ENCODE measurements around the gene FLT3LG. TPM values are rescaled to one million over a fixed set of nuclear protein-coding genes. Genes with fewer than 3 reads are reported as not detected.
"Not testable (repeated sequence)": the region's sequence is repeated elsewhere in the genome, so short reads cannot be mapped to it uniquely, and the experiment has no call there.

FLT3LG gene
- total RNA-seq, 8 experiments from 2014 or later = 0.22 to 8.7 (median 1.4) TPM

DNA sequence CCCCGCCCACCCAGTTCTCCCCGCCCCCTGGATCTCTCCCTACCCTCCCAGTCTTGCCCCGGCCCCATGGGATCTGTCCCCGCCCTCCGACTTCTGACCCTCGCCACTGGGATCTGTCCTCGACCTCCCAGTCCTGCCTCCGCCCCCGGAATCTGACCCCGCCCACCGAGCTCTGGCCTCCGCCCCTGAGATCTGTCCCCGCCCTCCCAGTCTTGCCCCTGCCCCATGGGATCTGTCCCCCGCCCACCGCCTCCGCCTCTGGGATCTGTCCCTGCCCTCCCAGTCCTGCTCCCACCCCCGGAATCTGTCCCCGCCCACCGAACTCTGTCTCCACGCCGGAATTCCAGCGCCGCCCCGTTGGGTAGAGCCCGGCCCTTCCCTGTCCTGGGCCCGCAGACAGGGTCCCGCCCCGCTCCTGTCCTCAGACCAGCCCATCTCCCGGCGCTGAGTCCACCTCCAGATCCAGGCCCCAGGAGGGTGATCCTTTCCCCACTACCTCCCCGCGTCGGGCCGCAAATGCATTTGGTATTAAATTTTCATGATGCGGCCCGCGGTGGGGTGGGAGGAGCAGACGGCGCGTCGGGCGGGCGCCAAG, 31.1 kb upstream of the FLT3LG start:
- peak; percentile 54 to 77 (median 72) for ATAC-seq (replicated peaks in 6 of 8)
- H3K27ac ChIP-seq = peak overlapping the region in 1 of 2 donors; percentile 65
- WGBS, 10 experiments = 0% methylated on average over 2 of the region's 43 CpGs; no CpG with 5 or more reads in 9 of the 10 experiments
- H3K4me3 ChIP-seq = peak overlapping the region; percentile 32 to 40 (median 34)
- in situ Hi-C loops (cut with MboI; ENCODE audit: low pct_unique_long_range_greater_than_20kb in 2 of 9, low sequenced_read_pairs in 9 of 9, unreplicated experiment in 9 of 9) = loop anchor here in 2 of 9 experiments (10.0 kb wide), 1 partner anchor 48 kb away; no protein-coding TSS in a partner anchor
- peaks cover 10 to 12% of the 10 kb centered on the region in 2 donors for H3K4me1 ChIP-seq (replicated peaks in 1 of 2)

DNA sequence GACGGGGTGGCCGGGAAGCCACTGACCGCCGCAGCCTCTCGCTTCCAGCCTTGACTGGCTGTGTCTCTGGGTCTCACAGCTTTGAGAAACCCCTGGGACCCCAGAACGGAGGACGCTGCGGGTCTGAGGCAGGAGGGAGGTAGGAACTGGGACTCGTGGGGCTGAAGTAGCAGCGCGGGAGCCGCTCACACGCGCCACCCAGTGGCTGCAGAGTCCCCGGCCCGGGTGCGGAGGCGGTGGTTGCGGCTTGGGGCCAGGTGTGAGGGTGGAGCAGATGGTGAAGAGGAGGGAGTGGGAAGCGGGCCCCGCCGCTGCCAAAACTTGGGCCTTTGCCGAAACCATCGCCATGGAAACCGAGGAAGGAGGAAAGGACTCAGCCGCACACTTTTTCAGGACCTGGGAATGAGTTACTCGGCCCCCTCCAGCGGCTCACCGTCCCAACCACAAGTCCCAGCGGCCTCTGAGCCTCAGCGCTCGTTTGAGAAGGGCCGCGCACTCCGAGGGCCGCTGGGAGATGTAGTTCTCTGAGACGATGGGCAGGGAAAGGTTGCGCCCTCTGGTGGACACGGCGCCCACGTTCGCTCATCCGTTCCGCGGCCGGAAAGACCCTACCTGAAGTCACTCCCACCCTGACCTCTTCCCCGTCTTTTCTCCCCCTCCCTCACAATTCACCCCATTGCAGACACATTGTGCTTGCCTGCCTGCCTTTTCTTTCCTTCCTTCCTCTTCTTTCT, 30.5 kb upstream of the FLT3LG start:
- H3K4me3 ChIP-seq = peak overlapping the region; percentile 32 to 40 (median 34)
- H3K27ac ChIP-seq = peak overlapping the region in 1 of 2 donors; percentile 65
- peaks cover 10 to 12% of the 10 kb centered on the region in 2 donors for H3K4me1 ChIP-seq (replicated peaks in 1 of 2)
- in situ Hi-C loops (cut with MboI; ENCODE audit: low pct_unique_long_range_greater_than_20kb in 2 of 9, low sequenced_read_pairs in 9 of 9, unreplicated experiment in 9 of 9) = loop anchor here in 2 of 9 experiments (10.0 kb wide), 1 partner anchor 49 kb away; no protein-coding TSS in a partner anchor
- ATAC-seq (replicated peaks in 6 of 8) = peak; percentile 80 to 91 (median 86)
- WGBS, 10 experiments = 0 to 4% (median 0%) methylated on average over 1 to 14 of the region's 47 CpGs; no CpG with 5 or more reads in 2 of the 10 experiments

DNA sequence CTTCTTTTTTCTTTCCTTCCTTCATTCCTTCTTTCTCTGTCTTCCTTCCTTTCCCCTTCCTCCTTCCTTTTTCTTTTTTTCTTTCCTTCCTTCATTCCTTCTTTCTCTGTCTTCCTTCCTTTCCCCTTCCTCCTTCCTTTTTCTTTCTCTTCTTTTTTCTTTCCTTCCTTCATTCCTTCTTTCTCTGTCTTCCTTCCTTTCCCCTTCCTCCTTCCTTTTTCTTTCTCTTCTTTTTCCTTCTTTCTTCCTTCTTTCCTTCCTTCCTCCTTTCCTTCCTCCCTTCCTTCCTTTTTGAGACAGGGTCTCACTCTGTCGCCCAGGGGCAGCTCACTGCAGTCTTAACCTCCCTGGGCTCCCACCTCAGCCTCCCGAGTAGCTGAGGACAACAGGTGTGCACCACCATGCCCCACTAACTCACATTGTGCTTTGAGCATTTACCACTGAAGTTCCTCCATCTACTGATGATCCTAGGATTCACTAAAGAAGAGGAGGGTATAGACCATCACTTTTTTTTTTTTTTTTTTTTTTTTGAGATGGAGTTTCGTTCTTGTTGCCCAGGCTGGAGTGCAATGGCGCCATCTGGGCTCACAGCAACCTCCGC, 29.8 kb upstream of the FLT3LG start:
- not testable (repeated sequence) for H3K4me3 ChIP-seq; ATAC-seq (replicated peaks in 6 of 8); H3K27ac ChIP-seq
- WGBS, 10 experiments = 11 to 100% (median 60%) methylated on average over 1 to 5 of the region's 5 CpGs; no CpG with 5 or more reads in 1 of the 10 experiments
- H3K4me1 ChIP-seq (replicated peaks in 1 of 2) = peaks cover 10 to 12% of the 10 kb centered on the region in 2 donors
- in situ Hi-C loops (cut with MboI; ENCODE audit: low pct_unique_long_range_greater_than_20kb in 2 of 9, low sequenced_read_pairs in 9 of 9, unreplicated experiment in 9 of 9) = loop anchor here in 2 of 9 experiments (10.0 kb wide), 1 partner anchor 49 kb away; no protein-coding TSS in a partner anchor

DNA sequence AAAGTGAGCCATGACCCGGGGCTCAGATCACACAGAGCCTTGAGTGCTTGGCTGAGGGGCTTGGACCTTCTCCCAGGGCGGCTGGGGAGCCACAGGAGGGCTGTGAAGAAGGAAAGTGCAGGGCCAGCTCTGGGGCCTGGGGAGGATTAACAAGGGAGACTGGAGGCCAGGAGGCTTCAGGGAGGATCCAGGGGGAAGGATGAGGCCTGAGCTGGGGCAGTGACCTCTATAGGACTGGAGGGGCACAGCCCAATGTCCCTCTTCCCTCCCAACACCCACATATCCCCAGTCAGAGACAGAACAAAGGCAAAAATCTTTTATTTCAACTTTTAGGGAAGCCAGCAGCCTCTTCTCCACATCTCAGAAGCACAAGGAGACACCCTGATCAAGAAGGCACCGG, 28.0 kb upstream of the FLT3LG start:
- in situ Hi-C loops (cut with MboI; ENCODE audit: low pct_unique_long_range_greater_than_20kb in 2 of 9, low sequenced_read_pairs in 9 of 9, unreplicated experiment in 9 of 9) = loop anchor here in 2 of 9 experiments (10.0 kb wide), 1 partner anchor 51 kb away; no protein-coding TSS in a partner anchor
- ATAC-seq (replicated peaks in 6 of 8) = no peak
- peaks cover 8 to 9% of the 10 kb centered on the region in 2 donors for H3K4me1 ChIP-seq (replicated peaks in 1 of 2)
- H3K27ac ChIP-seq = no peak overlapping the region
- 80 to 100% (median 90%) methylated on average over 1 of the region's 3 CpGs; no CpG with 5 or more reads in 6 of the 10 experiments for WGBS, 10 experiments
- no peak overlapping the region for H3K4me3 ChIP-seq

DNA sequence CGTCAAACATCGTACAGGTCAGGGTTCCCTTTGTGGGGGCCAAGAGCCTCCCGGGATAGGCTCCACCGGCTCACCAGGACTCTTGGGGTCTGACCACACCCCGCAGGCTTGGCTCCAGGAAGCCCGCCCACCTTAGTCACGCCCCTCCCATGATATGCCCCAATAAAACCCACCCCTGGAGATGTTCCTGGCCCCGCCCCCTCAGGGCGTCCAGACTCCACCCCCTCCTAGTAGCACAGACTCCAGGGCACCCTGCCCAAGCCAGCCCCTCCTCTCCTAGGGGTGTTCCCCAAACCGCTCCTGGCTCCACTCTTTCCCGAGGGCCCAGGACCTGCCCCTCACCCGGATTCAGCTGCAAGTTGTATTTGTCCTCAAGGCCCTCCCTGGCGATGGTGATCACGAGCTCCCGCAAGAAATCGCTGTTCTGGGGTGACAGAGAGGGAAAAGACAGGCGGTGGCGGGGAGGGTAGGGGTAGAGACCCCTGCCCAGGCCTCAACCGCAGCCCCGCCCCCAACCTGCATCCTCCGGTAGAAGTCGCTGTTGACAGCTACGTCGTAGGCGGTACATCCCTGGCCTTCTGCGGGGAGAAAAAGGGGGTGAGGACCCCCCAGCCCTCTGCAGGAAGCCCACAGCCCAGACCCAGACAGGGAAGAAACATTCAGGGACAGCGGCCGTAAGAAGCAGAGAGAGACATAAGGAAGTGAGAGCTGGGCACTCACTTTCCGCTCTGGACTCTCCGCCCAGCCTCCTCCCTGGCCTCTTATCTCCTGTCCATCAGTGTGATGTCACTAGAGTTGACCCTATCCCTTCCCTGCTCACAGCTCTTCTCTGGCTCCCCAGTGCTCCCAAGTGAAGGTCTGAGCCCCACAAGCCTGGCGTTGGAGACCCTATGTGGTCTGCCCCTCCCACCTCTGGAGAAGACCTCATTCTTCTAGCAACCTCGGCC, 26.3 kb upstream of the FLT3LG start:
- WGBS, 10 experiments = 58 to 100% (median 93%) methylated on average over 1 to 11 of the region's 32 CpGs; no CpG with 5 or more reads in 5 of the 10 experiments

DNA sequence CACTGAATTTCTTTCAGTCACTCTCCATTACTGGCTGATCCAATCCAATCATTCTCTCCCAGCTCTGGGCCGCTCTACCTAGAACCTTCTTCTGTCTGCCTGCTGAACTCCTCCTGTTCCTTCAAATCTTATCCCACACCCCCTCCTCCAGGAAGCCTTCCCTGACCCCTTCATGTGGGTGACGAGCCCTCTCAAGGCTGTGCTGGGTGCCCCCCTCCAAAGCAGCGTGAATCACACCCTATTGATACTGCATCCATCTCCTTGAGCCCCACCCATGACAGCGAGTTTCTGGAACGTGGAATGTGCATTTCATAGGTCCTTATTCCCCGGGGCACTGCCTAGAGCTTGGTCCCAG, 25.6 kb upstream of the FLT3LG start:
- 53 to 100% (median 96%) methylated on average over 1 to 6 of the region's 6 CpGs; no CpG with 5 or more reads in 3 of the 10 experiments for WGBS, 10 experiments
- Histone ChIP-seq H3K27ac (no peak overlapping the region), H3K4me1 (replicated peaks in 1 of 2) (peaks cover 0 to 2% of the 10 kb centered on the region in 2 donors), H3K4me3 (no peak overlapping the region)
- in situ Hi-C loops (cut with MboI; ENCODE audit: low pct_unique_long_range_greater_than_20kb in 2 of 9, low sequenced_read_pairs in 9 of 9, unreplicated experiment in 9 of 9) = loop anchor here in 2 of 9 experiments (10.0 kb wide), 1 partner anchor 54 kb away; no protein-coding TSS in a partner anchor
- ATAC-seq (replicated peaks in 6 of 8) = no peak

More for the DNA sequence above, 26.3 kb upstream of the FLT3LG start:
- no peak for ATAC-seq (replicated peaks in 6 of 8)
- no peak overlapping the region for H3K27ac ChIP-seq
- H3K4me1 ChIP-seq (replicated peaks in 1 of 2) = peaks cover 0 to 2% of the 10 kb centered on the region in 2 donors
- no peak overlapping the region for H3K4me3 ChIP-seq
- in situ Hi-C loops (cut with MboI; ENCODE audit: low pct_unique_long_range_greater_than_20kb in 2 of 9, low sequenced_read_pairs in 9 of 9, unreplicated experiment in 9 of 9) = loop anchor here in 2 of 9 experiments (10.0 kb wide), 1 partner anchor 53 kb away; no protein-coding TSS in a partner anchor

DNA sequence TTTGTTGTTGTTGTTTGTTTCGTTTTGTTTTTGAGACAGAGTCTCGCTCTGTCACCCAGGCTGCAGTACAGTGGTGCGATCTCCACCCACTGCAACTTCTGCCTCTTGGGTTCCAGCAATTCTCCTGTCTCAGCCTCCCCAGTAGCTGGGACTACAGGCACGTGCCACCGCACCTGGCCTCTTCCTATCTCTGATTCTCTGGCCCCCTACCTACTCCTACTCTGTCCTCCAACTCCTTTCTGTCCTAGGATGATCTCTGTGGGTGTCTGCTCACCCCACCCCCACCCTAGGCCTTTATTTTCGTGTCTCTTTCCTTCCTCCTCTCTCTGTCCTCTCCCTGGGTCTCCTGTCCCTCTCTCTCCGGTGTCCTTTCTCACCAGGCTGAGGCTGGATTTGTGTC, 23.6 kb upstream of the FLT3LG start:
- no peak for ATAC-seq (replicated peaks in 6 of 8)
- in situ Hi-C loops (cut with MboI; ENCODE audit: low pct_unique_long_range_greater_than_20kb in 2 of 9, low sequenced_read_pairs in 9 of 9, unreplicated experiment in 9 of 9) = no loop called here
- peaks cover 5 to 6% of the 10 kb centered on the region in 2 donors for H3K4me1 ChIP-seq (replicated peaks in 1 of 2)
- WGBS, 10 experiments = 20 to 100% (median 100%) methylated on average over 1 to 3 of the region's 7 CpGs; no CpG with 5 or more reads in 4 of the 10 experiments
- peak overlapping the region in 1 of 5 donors; percentile 64 for H3K4me3 ChIP-seq
- no peak overlapping the region for H3K27ac ChIP-seq

DNA sequence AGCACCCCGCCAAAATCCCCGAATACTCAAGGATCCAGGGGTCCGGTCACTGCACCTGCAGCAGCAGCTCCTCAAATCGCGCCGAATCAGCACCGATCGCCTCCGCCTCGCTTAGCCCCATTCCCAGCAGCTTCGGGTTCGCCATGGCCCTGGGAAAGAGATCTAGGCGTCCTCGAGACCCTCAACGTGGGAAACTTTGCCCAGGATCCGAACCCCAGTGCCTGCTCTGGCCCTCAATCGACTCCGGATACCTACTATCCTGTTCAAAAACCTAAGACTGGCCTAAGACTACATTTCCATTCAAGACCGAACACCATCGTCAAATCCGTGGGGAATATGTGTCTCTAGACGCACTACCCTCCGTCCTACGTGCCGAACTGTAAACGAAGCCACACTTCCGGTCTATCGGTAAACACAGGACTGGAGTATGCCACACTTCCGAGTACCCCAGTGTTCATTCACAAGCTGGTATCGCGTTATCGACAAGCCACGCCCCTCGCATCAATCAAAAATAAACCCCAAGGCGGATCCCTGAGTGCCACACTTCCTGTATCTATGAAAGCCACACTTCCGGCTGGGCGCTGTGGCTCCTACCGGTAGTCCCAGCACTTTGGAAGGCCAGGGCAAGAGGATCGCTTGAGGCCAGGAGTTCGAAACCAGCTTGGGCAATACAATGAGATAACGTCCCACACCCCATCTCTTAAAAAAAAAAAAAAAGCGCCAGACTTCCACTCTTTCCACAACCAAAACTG, 22.4 kb upstream of the FLT3LG start, which contains the start of gene PIH1D1:
TSS of gene PIH1D1 (minus strand) at position 385 of the 752 bp plus-strand sequence. CDS start at position 145, 240 bp downstream.
- in situ Hi-C loops (cut with MboI; ENCODE audit: low pct_unique_long_range_greater_than_20kb in 2 of 9, low sequenced_read_pairs in 9 of 9, unreplicated experiment in 9 of 9) = no loop called here
- Histone ChIP-seq H3K4me3 (peak within 1 kb of the TSS; percentile 64 to 83 (median 64)), H3K4me1 (replicated peaks in 1 of 2) (peaks cover 5 to 6% of the 10 kb centered on the region in 2 donors), H3K27ac (peak within 1 kb of the TSS; percentile 94)
- peak; percentile 68 to 82 (median 72) for ATAC-seq (replicated peaks in 6 of 8)
- WGBS, 10 experiments = 0 to 3% (median 0%) methylated on average over 1 to 23 of the region's 42 CpGs; no CpG with 5 or more reads in 1 of the 10 experiments

DNA sequence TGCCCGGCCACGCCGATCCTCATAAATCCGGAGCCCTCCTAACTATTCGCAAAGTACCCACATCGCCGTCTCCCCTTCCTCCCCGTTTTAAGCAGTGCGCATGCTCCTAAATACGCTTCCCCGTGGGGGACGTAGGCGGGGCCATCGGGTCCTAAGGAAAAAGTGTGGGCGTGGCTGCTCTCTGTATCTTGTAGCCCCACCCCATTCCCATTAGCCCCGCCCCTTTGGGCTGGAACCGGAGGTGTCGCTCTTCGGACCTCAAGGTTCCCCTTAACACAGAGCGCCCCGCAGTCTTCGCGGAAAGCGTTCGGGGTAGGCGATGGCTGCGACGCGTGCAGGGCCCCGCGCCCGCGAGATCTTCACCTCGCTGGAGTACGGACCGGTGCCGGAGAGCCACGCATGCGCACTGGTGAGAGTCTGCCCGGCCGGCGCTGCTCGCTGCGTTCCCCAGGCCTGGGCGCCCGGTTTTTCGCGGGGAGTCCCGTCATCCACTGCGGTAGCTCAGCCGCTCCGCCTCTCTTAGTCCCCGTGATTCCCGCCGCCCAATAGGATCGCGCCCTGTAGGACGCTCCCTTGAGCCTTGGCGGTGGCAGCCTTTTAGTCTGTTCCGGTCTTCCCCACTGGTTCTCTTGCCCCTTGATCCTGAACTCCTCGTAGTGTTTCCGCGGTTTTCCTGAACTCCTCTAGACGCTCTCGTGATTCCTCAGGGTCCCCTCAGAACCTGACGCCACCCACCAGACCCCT, 20.8 kb upstream of the FLT3LG start, which contains the start of gene ALDH16A1:
TSS of gene ALDH16A1 (plus strand) at position 213 of the 744 bp plus-strand sequence. CDS start at position 320, 107 bp downstream.
- ATAC-seq (replicated peaks in 6 of 8) = peak; percentile 73 to 90 (median 88)
- in situ Hi-C loops (cut with MboI; ENCODE audit: low pct_unique_long_range_greater_than_20kb in 2 of 9, low sequenced_read_pairs in 9 of 9, unreplicated experiment in 9 of 9) = no loop called here
- peak within 1 kb of the TSS; percentile 94 for H3K27ac ChIP-seq
- H3K4me1 ChIP-seq (replicated peaks in 1 of 2) = peaks cover 5 to 6% of the 10 kb centered on the region in 2 donors
- 0 to 7% (median 0%) methylated on average over 1 to 36 of the region's 66 CpGs; no CpG with 5 or more reads in 1 of the 10 experiments for WGBS, 10 experiments
- peak within 1 kb of the TSS; percentile 54 to 83 (median 64) for H3K4me3 ChIP-seq

DNA sequence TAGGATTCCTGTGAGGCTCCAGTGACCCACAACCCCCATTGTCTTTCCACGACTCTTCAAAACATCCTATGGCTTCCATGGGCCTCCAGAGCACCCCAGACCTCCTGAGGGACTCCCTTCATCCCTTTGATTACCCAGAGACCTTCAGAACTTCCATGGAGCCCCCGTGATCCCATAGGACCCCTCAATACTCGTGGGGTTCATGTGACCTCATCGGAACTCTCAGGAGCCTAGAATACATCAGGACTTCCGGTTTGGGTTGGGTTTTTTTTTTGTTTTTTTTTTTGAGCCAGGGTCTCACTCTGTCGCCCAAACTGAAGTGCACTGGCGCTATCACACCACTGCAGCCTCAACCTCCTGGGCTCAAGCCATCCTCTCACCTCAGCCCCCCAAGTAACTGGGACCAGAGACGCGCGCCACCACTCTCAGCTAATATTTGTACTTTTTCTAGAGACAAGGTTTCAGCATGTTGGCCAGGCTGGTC, 20.2 kb upstream of the FLT3LG start:
- WGBS, 10 experiments = 0 to 47% (median 18%) methylated on average over 1 to 6 of the region's 10 CpGs; no CpG with 5 or more reads in 2 of the 10 experiments
- in situ Hi-C loops (cut with MboI; ENCODE audit: low pct_unique_long_range_greater_than_20kb in 2 of 9, low sequenced_read_pairs in 9 of 9, unreplicated experiment in 9 of 9) = no loop called here
- peak in 1 of 8 experiments; percentile 1 for ATAC-seq (replicated peaks in 6 of 8)

More for the DNA sequence above, 20.2 kb upstream of the FLT3LG start:
- Histone ChIP-seq H3K4me3 (peak overlapping the region; percentile 54 to 83 (median 64)), H3K27ac (peak overlapping the region; percentile 94), H3K4me1 (replicated peaks in 1 of 2) (peaks cover 5 to 6% of the 10 kb centered on the region in 2 donors)

Measured in motor neuron (in vitro differentiated cells).